Measurements from ENCODE around the gene MYO6.

DNA sequence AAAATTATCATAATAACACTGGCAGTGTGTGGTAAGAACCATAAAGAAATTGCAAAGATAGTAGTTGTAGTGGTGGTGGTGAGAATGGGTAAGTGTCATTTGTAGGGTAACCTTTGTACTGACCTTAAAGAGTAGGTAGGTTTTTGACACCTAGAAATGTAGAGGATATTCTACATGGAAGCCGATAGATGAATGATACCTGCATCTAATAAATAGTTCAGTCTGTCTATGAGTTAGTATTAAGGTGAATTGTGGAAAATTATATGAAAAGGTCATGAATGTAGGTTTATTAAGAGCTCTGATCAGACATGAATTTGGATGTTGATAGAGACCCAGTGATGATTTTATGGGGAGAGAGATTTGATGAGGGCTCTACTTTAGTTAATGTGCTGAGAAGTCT is 78.1 kb downstream of the MYO6 start:
- TF ChIP-seq YY1 (IDR thresholded peaks at IDR 0.05; ENCODE audit: insufficient read depth, insufficient read length), result no peak
- TF ChIP-seq ZNF274 (IDR thresholded peaks at IDR 0.05; ENCODE audit: low read depth, low read length), result no peak
